NCI-H446 treated with DMSO at 0.1 percent for 48 hours (cell line): ENCODE results near the gene TFDP2.
A peak's percentile ranks its signal among the peaks of the same experiment; 100 is the strongest.
"Not testable (repeated sequence)": the region's sequence is repeated elsewhere in the genome, so short reads cannot be mapped to it uniquely, and the experiment has no call there.

ENCODE experiments used
- DNase-seq: peaks from one replicate; lab custom pipeline; 2025; lab: John Stamatoyannopoulos, UW

Gene TFDP2

DNA sequence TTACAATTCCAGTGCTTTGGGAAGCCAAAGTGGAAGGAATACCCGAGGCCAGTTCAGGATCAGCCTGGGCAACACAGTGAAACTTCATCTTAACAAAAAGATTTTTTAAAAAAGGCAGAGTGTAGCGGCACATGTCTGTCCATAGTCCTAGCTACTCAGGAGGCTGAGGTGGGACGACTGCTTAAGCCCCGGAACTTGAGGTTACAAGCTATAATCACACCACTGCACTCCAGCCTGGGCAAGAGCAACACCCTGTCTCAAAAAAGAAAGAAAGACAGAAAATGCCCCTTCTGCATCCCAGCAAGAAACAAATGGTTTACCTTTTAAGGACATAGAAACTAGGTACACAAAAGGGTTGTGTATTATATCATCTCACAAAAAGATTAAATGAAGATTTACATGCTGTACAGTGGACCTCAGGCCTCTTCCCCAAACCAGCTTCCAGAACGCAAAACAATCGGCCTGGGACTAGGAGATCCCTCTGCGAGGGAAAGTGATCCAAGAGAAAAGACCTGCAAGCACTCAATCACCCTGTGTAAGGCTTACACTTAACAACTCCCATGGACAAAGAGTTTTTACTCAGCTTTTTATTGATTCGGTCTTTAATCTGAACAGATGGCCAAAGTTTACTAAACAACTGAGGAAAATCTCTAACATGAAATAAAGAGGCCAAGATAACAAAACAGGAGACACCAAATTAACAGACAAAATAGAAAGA is 21.2 kb downstream of the TFDP2 start:
- DNase-seq = no peak

DNA sequence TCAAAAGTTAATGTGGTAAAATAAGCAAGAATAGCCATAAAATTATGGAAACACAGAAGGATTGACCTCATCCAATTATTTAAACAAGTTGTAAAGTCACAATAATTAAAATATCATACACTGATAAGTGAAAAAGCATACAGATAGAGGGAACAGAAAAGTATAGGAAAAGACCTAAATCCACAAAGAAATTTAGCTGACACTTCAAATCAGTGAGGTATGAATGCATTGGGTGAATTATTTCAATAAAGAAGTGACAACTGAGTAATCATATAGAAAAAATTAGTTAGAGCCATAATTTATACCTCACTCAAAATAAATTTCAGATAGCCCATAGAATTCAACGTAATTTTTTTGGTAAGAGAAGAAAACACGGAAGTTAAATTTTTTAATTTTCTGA is 25.1 kb downstream of the TFDP2 start:
- DNase-seq = no peak

- DNase-seq = peak; percentile 91
Measured at GRCh38 chr3:142120707-142121106, 28.6 kb downstream of the TFDP2 start.

DNA sequence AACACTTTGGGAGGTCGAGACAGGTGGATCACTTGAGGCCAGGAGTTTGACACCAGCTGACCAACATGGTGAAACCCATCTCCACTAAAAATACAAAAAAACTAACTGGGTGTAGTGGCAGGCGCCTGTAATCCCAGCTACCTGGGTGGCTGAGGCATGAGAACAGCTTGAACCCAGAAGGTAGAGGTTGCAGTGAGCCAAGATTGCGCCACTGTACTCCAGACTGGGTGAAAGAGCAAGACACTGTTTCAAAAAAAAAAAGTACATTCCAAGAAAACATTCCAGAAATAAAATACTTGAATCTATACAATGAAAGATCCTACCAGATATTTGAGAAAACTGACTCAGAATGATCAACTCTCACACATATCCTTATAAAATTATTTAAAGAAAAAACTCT is 30.4 kb downstream of the TFDP2 start:
- DNase-seq = no peak

- no peak for DNase-seq
Measured at GRCh38 chr3:142117056-142117851, 32.1 kb downstream of the TFDP2 start.

GRCh38 chr3:142115867-142116668 is 33.3 kb downstream of the TFDP2 start:
- no peak for DNase-seq

DNA sequence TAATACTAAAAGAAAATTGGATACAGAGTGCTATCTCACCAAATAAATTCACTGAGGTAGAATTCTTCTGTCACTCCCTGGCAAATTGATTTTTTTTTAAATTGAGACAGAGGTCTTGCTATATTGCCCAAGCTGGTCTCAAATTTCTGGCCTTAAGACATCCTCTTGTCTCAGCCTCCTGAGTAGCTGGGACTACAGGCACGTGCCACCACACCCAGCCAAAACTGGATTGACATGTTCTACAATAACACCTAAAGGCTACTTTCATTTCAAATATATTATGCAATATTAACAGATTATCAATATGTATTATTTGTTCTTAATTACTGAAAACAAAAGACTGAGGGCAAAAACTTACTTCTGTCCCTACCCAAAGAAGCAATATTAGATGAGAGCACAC is 36.7 kb downstream of the TFDP2 start:
- DNase-seq = no peak

DNA sequence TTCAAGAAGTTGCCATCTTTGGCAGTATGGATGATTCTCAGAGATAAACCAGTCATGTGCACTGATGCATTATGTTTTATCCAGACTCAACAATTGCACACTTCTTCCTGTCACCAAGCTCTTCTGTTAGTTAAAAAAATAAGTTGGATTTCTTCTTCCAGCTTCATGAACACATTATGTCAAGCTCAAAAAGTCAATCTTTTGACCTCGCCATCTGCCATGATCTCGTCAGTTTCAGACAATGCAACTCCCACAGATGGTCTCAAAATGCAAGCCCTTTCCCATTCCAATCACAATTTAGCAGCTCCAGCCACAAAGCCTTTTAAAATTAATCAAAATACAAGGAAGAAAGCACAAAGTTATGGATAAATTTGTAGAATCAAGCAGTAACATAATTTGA is 42.8 kb downstream of the TFDP2 start:
- DNase-seq = peak; percentile 99

GRCh38 chr3:142105991-142106390 is 43.4 kb downstream of the TFDP2 start:
- peak; percentile 53 for DNase-seq

- peak; percentile 83 for DNase-seq
Measured at GRCh38 chr3:142104763-142105162, 44.6 kb downstream of the TFDP2 start.

GRCh38 chr3:142098964-142099363 is 50.4 kb downstream of the TFDP2 start:
- no peak for DNase-seq

DNA sequence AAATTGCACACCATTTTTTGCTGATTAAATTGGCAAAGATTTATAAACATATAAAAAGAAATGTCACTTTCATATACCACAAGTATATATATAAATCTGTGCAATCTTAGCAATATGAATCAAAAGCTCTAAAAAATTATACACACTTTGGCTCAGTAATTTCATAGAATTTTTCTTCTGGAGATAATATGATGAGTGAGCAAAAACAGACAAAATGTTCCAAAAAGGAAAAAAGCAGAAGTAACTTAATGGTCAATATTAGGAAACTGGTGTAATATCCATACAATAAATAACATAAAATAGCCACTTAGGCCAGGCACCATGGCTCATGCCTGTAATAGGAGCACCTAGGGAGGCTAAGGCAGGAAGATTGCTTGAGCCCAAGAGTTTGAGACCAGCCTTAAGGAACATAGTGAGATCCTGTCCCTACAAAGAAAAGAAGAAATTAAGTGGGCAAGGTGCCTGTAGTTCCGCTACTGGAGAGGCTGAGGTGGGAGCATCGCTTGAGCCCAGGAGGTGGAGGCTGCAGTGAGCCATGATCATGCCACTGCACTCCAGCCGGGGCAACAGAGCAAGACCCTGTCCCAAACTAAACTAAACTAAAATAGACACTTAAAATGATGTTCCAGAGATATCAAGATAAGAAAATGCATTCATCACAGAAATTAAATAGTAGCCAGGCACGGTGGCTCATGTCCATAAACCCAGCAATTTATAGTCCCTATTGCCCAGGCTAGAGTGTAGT is 52.1 kb downstream of the TFDP2 start:
- DNase-seq = no peak

DNA sequence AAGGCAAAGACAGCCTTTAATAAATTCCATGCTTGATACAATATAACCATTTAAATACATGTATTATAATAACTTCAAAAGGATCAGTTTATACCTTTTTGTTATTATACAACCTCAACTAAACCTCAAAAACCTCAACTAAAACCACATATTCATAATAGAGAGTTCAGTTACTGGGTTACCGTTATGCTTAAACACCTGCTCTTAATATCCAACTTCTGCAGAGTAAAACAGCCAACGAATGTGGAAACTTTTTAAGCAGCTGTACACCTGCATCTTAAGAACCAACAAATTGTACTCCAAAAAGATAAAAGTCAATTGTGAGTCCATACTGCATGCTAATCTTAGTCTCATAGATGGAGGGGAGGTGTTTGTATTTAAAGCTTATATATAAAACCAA is 53.5 kb downstream of the TFDP2 start:
- DNase-seq = no peak

- DNase-seq = not testable (repeated sequence)
Measured at GRCh38 chr3:142088925-142089324, 60.4 kb downstream of the TFDP2 start.

DNA sequence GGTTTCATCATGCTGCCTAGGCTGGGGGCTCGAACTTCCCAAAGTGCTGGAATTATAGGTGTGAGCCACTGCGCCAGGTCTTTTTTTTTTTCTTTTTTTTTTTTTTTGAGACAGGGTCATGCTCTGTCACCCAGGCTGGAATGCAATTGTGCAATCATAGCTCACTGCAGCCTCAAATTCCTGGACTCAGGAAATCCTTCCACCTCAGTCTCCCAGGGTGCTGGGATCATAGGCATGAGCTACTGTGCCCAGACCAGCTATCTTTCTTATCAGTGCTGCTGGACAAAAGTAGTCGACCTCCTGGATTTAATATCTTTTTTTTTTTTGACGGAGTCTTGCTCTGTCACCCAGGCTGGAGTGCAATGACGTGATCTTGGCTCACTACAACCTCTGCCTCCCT is 60.8 kb downstream of the TFDP2 start:
- no peak for DNase-seq

DNA sequence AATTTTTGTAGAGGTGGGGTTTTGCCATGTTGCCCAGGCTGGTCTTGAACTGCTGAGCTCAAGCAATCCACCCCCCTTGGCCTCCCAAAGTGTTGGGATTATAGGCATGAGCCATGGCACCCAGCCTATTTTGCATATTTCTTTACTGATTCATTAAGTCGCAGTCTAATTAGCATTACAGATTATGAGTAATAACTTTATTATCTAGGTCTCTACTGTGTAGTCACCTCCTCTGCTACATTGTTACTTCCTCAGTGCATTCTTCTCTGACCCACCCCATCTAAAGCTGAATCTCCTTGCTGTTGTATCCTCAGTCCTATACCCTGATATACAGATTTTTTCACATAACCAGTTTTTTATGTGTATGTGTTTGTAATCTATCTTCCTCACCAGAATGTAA is 61.7 kb downstream of the TFDP2 start:
- no peak for DNase-seq

- DNase-seq = no peak
Measured at GRCh38 chr3:142086581-142087090, 62.7 kb downstream of the TFDP2 start.

GRCh38 chr3:142081178-142081577 is 68.2 kb downstream of the TFDP2 start:
- no peak for DNase-seq

DNA sequence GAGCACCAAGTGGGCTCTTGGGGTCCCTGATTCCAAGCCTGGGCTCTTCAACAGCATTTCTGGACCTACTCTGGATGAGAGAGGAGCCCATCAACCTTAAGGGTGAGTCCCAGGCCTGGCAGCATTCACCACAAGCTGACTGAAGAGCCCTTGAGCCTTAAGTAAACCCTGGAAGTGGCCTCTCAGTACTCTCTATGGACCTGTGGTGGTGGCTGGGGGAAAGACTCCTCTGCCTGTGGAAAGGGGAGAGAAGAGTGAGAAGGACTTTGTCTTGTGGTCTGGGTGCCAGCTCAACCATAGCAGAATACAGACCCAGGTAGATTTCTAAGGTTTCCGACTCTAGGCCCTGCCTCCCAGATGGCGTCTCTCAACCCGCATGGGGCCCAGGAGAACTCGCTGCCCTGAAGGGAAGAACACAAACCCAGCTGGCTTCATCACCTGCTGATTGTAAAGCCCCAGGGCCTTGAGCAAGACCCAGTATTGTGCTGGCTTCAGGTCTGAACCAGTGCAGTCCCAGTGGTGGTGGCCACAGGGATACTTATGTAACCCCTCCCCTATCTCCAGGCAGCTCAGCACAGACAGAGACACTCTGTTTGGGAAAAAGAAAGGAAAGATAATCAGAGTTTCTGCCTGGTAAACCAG is 71.4 kb downstream of the TFDP2 start:
- DNase-seq = no peak

- DNase-seq = no peak
Measured at GRCh38 chr3:142077155-142077858, 72.0 kb downstream of the TFDP2 start.

DNA sequence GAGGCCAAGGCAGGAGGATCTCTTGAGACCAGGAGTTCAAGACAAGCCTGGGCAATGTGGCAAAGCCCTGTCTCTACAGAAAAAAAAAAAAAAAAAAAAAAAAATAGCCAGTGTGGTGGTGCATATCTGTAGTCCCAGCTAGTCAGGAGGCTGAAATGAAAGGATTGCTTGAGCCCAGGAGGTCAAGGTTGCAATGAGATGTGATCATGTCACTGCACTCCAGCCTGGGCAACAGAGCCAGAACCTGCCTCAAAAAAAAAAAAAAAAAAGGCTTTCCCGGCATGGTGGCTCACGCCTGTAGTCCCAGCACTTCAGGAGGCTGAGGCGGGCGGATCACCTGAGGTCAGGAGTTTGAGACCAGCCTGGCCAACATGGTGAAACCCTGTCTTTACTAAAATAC is 73.7 kb downstream of the TFDP2 start:
- DNase-seq = not testable (repeated sequence)
